Motor neuron (in vitro differentiated cells): ENCODE results near the gene CPM. TPM values are rescaled to one million over a fixed set of nuclear protein-coding genes. Genes with fewer than 3 reads are reported as not detected.
A peak's percentile ranks its signal among the peaks of the same experiment; 100 is the strongest.

Experiments used
- ATAC-seq, 8 experiments: fragments of 200-7000 bp; cut with Tn5 transposase; replicated peaks in 6 of 8; 2 replicates each; pipeline ENCODE4 v1.8.0; 2021; ENCODE audit warnings: mild to moderate bottlenecking in 8 of 8, moderate library complexity in 8 of 8
- H3K27ac ChIP-seq, 2 donors: fragments of 250-450 bp; sonication (Bioruptor Pico); 2 replicates each; pipeline ENCODE4 v1.9.0; 2021; ENCODE audit warnings: antibody characterized with exemption in 2 of 2, mild to moderate bottlenecking in 2 of 2, moderate library complexity in 1 of 2
- H3K4me1 ChIP-seq, 2 donors: fragments of 250-450 bp; sonication (Bioruptor Pico); replicated peaks in 1 of 2; 2 replicates each; pipeline ENCODE4 v1.6.1; 2021; ENCODE audit warnings: antibody characterized with exemption in 2 of 2, mild to moderate bottlenecking in 2 of 2, moderate library complexity in 1 of 2
- H3K4me3 ChIP-seq, 5 donors: fragments of 250-450 bp; sonication (Bioruptor Pico); 2 replicates each; pipeline ENCODE4 v1.9.0; 2021; ENCODE audit warnings: antibody characterized with exemption in 5 of 5, mild to moderate bottlenecking in 5 of 5, moderate library complexity in 4 of 5
- WGBS, 10 experiments: fragments of 450-650 bp; shearing (Covaris generic); methylation state at CpG; one replicate each; pipeline ENCODE4 v1.0.0; 2022; 5-methylcytosine and 5-hydroxymethylcytosine counted together
- in situ Hi-C, 9 experiments: fragments of 400-800 bp; cut with MboI; loops; one replicate each; pipeline ENCODE4 v1.15.0; 2021; ENCODE audit warnings: low sequenced_read_pairs in 9 of 9, low pct_unique_long_range_greater_than_20kb in 2 of 9; ENCODE audit not compliant: unreplicated experiment in 9 of 9
- total RNA-seq, 8 experiments: library from RNA; unstranded; fragments of 300-600 nt; gene quantifications; 2 replicates each; pipeline versions ENCODE4 v1.2.3 to v1.2.4, GENCODE V29; 2022

The CPM gene
- total RNA-seq, 8 experiments from 2014 or later, result 0.21 to 28.9 (median 0.59) TPM

- Histone ChIP-seq H3K4me1 (no peaks in the 10 kb centered on the region), H3K27ac (no peak overlapping the region), H3K4me3 (no peak overlapping the region)
- no peak for ATAC-seq
- 80 to 90% (median 85%) methylated on average over 1 to 2 of the region's 3 CpGs; no CpG with 5 or more reads in 6 of the 10 experiments for WGBS, 10 experiments
- in situ Hi-C loops, result no loop called here
Measured at GRCh38 chr12:68893741-68894140, 39.2 kb downstream of the CPM start.

DNA sequence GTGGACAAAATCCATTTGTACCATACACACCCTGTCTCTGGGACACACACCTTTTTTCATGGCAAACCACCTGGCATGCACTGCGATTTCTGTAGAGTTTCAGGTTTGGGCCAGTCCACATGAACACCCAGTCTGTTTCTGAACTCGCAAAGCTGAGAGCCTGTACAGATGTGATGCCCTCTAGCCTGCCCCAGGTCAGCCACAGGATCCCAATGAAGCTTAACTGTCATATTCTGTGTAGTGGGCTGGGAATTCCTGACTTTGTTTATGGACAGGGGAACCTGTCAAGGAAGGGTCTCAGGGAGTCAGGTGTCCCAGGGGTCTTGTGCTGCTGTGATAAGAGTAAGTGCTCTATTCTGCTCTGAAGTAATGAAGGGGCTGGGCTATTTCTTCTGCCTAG, 39.8 kb downstream of the CPM start:
- Histone ChIP-seq H3K27ac (no peak overlapping the region), H3K4me3 (no peak overlapping the region), H3K4me1 (no peaks in the 10 kb centered on the region)
- ATAC-seq, result no peak
- 94 to 100% (median 100%) methylated on average over 1 to 2 of the region's 2 CpGs; no CpG with 5 or more reads in 5 of the 10 experiments for WGBS, 10 experiments
- in situ Hi-C loops, result no loop called here

DNA sequence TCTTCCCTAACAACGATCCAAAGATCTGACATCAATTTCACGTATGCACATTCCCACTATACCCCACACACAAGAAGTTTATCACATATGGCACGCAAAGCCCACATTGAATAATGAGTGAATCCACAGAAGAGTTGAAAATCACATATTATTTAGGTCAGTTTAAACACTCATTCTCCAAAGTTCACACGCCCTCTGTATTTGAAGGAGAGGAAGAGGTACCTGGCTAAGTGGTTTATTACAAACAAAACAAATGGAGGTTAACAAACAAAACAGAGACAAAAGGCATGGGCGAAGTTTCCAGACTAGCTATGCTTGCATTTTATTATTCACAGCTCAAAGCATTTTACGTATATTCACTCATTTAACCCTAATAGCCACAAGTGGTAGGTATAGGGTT, 41.8 kb downstream of the CPM start:
- 36 to 100% (median 82%) methylated on average over 1 to 5 of the region's 6 CpGs for WGBS, 10 experiments
- H3K4me3 ChIP-seq, result no peak overlapping the region
- H3K4me1 ChIP-seq, result no peaks in the 10 kb centered on the region
- H3K27ac ChIP-seq, result no peak overlapping the region
- ATAC-seq, result no peak
- in situ Hi-C loops, result no loop called here

- 62 to 86% (median 80%) methylated on average over 1 to 3 of the region's 4 CpGs; no CpG with 5 or more reads in 5 of the 10 experiments for WGBS, 10 experiments
- Histone ChIP-seq H3K4me1 (no peaks in the 10 kb centered on the region), H3K4me3 (no peak overlapping the region), H3K27ac (no peak overlapping the region)
- in situ Hi-C loops, result no loop called here
- ATAC-seq, result no peak
Measured at GRCh38 chr12:68890701-68891113, 42.3 kb downstream of the CPM start.

DNA sequence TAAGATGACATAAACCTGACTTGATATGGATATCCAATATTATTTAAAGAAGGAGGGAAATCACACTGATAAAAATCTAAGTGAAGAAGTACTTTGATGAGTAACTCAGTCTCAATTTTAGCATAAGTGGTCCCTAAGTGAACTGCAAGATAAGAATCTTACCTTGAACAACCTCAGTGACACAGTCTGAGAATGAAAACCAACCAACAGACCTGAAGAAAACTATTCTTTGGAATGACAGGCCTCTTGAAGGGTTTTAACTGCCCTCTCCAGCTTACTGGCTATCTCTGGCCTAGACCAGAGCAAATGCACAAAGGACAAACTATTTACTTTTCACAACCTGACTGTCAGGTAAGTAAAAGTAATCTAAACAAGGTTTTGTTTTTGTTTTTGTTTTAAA, 44.7 kb downstream of the CPM start:
- H3K4me3 ChIP-seq, result no peak overlapping the region
- no peak overlapping the region for H3K27ac ChIP-seq
- no peaks in the 10 kb centered on the region for H3K4me1 ChIP-seq
- in situ Hi-C loops, result no loop called here
- no peak for ATAC-seq

DNA sequence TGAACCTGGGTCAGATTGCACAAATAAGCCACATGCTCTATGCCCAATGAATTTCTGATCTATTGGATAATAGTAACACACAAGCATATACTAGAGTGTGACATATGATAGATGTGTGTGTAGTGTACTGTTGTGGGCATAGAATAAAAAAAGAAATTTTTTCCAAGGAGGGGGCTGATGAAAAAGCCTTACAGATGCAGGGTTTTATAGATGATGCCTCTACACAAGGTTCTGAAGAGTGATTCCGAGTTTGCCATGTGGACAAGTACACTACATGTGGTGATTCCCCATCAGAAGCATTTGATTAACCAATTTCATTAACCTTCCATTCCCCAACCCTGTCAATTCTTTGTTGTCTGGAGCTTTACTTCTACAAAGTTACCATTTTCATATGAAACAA, 45.3 kb downstream of the CPM start:
- in situ Hi-C loops, result no loop called here

DNA sequence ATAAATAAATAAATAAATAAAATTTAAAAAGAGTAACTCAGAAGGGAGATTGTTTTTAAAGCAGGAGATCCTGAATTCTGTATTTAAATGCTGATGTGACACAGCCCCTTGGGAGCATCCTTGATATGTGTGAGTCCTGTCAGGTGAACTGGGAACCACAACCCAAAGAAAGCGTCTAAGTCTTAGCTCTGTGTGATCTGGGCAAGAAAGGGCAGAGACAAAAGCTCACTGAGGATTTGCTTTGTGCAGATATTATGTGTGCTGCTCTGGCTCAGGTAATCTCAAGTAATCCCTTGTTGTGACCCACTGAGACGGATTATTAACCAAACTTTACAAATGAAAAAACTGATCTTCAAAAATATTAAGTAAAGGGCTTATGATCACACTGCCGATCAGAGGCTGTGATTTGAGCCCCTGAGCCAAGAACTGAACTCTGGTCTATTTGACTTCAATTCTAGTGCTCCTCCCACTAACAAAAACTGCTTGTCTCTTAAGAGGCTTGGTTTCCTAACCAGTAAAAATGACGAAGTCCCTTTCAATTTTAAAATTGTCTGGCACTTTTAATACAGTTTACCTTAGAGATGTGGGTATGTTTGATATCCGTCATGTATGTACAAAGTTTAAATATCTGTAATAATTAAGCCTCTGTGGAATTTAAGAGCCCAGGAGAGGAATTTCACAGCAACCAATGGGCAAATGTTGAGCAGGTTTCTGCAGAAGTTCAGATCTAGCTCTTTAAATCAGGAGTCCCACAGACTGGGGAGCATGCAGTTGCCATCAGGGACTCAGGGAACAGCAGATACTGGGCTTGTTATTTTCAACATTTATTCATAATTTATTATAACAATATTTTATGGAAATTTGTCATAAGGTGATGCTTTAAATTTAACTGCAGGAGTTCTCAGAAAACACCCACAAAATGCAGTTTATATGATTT, 46.1 kb downstream of the CPM start:
- H3K4me1 ChIP-seq, result no peaks in the 10 kb centered on the region
- ATAC-seq, result peak in 1 of 8 experiments; percentile 9
- in situ Hi-C loops, result no loop called here
- no peak overlapping the region for H3K4me3 ChIP-seq
- no peak overlapping the region for H3K27ac ChIP-seq
- 46 to 100% (median 89%) methylated on average over 1 to 4 of the region's 5 CpGs for WGBS, 10 experiments

More for the DNA sequence above, 45.3 kb downstream of the CPM start:
- Histone ChIP-seq H3K4me1 (no peaks in the 10 kb centered on the region), H3K4me3 (no peak overlapping the region), H3K27ac (no peak overlapping the region)
- no peak for ATAC-seq
- 14 to 80% (median 78%) methylated on average over 1 of the region's 1 CpG; no CpG with 5 or more reads in 6 of the 10 experiments for WGBS, 10 experiments

- H3K4me3 ChIP-seq, result no peak overlapping the region
- WGBS, 10 experiments, result 40 to 100% (median 97%) methylated on average over 1 to 3 of the region's 3 CpGs; no CpG with 5 or more reads in 4 of the 10 experiments
- no peaks in the 10 kb centered on the region for H3K4me1 ChIP-seq
- ATAC-seq, result no peak
- in situ Hi-C loops, result no loop called here
- H3K27ac ChIP-seq, result no peak overlapping the region
Measured at GRCh38 chr12:68885381-68885780, 47.6 kb downstream of the CPM start.

GRCh38 chr12:68884251-68884650, 48.7 kb downstream of the CPM start:
- ATAC-seq, result no peak
- Histone ChIP-seq H3K4me1 (no peaks in the 10 kb centered on the region), H3K27ac (no peak overlapping the region), H3K4me3 (no peak overlapping the region)
- 57 to 100% (median 92%) methylated on average over 1 to 5 of the region's 5 CpGs; no CpG with 5 or more reads in 1 of the 10 experiments for WGBS, 10 experiments
- in situ Hi-C loops, result no loop called here

- Histone ChIP-seq H3K4me1 (no peaks in the 10 kb centered on the region), H3K27ac (no peak overlapping the region), H3K4me3 (no peak overlapping the region)
- WGBS, 10 experiments, result 40 to 88% (median 71%) methylated on average over 1 to 3 of the region's 3 CpGs
- ATAC-seq, result no peak
- in situ Hi-C loops, result no loop called here
Measured at GRCh38 chr12:68883151-68883550, 49.8 kb downstream of the CPM start.

GRCh38 chr12:68882251-68882964, 50.6 kb downstream of the CPM start:
- in situ Hi-C loops, result no loop called here
- H3K4me1 ChIP-seq, result no peaks in the 10 kb centered on the region
- ATAC-seq, result no peak
- H3K27ac ChIP-seq, result no peak overlapping the region
- H3K4me3 ChIP-seq, result no peak overlapping the region
- 41 to 98% (median 92%) methylated on average over 2 to 4 of the region's 4 CpGs; no CpG with 5 or more reads in 3 of the 10 experiments for WGBS, 10 experiments

- Histone ChIP-seq H3K27ac (no peak overlapping the region), H3K4me1 (peaks cover 0 to 5% of the 10 kb centered on the region in 2 donors), H3K4me3 (no peak overlapping the region)
- WGBS, 10 experiments, result 32 to 96% (median 80%) methylated on average over 2 to 5 of the region's 5 CpGs
- in situ Hi-C loops, result no loop called here
- peak in 1 of 8 experiments; percentile 12 for ATAC-seq
Measured at GRCh38 chr12:68880660-68881325, 52.2 kb downstream of the CPM start.

- in situ Hi-C loops, result loop anchor here in 1 of 9 experiments (10.0 kb wide), 1 partner anchor 196 kb away; no protein-coding TSS in a partner anchor
- Histone ChIP-seq H3K4me1 (peaks cover 0 to 5% of the 10 kb centered on the region in 2 donors), H3K27ac (no peak overlapping the region), H3K4me3 (no peak overlapping the region)
- WGBS, 10 experiments, result 70 to 100% (median 94%) methylated on average over 1 to 4 of the region's 4 CpGs; no CpG with 5 or more reads in 2 of the 10 experiments
- no peak for ATAC-seq
Measured at GRCh38 chr12:68878846-68879245, 54.1 kb downstream of the CPM start.
